ENCODE data around the gene BMPR1A.
A peak's percentile ranks its signal among the peaks of the same experiment; 100 is the strongest.

Gene BMPR1A
- 2.5 to 13.7 (median 7.9) reads per million in 18 experiments for total RNA-seq

DNA sequence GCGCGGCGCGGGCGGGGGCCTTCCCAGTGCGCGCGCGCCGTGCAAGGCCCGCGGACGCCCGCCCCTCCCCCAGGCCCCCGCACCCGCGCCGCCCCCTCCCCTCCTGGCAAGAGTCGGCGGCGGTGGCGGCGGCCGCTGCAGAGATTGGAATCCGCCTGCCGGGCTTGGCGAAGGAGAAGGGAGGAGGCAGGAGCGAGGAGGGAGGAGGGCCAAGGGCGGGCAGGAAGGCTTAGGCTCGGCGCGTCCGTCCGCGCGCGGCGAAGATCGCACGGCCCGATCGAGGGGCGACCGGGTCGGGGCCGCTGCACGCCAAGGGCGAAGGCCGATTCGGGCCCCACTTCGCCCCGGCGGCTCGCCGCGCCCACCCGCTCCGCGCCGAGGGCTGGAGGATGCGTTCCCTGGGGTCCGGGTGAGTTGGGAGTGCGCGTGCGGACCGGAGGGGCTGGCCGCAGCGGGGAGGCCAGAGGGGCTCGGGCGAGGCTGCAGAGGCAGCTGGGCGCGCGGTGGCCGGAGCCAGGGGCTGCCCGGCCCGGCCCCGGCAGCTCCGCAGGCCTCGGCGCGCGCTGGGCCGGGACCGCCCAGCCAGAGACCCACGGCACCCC is at the start of gene BMPR1A:
Gene BMPR1A, plus strand, starts transcription at position 109 of the 602 bp plus-strand sequence. CDS start 119,400 bp downstream, outside the sequence.
- no peak for DNase-seq

DNA sequence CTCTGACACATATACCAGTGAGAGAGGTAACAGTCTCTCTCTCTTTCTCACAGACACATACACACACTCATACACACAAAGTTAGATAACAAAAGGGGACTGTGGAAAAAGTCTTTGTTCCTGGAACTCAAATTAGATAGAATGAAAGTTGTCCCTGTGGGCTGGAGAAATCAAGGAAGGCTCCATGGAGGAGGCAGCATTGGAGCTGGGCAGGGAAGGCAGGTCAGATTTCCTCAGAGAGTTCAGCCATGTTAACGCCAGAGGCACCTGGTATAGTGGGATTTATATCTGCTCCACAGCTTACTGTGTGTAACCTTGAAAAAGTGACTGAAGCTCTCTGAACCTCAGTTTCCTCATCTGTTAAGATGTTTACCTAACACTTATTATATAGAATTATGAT is 49.4 kb upstream of the BMPR1A start:
- no peak for DNase-seq

DNA sequence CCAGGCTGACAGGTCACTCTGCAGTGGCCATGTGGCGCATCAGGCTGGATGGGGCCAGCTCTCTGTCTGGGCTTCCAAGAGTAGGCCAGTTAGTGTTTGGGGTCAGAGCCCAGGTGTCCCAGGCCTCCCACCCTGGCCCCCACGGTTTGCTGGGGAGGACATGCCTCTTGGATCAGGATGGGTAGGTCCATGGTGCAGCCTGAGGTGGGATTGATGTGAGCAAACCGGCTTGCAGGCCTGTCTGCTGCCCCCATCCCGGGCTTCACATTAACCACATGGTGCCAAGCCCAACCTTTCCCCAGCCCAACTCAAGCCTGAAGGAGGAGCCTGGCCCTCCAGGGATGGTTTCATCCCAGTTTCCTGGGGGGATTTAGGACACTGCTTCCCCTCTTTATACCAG is 48.9 kb upstream of the BMPR1A start:
- no peak for DNase-seq

DNA sequence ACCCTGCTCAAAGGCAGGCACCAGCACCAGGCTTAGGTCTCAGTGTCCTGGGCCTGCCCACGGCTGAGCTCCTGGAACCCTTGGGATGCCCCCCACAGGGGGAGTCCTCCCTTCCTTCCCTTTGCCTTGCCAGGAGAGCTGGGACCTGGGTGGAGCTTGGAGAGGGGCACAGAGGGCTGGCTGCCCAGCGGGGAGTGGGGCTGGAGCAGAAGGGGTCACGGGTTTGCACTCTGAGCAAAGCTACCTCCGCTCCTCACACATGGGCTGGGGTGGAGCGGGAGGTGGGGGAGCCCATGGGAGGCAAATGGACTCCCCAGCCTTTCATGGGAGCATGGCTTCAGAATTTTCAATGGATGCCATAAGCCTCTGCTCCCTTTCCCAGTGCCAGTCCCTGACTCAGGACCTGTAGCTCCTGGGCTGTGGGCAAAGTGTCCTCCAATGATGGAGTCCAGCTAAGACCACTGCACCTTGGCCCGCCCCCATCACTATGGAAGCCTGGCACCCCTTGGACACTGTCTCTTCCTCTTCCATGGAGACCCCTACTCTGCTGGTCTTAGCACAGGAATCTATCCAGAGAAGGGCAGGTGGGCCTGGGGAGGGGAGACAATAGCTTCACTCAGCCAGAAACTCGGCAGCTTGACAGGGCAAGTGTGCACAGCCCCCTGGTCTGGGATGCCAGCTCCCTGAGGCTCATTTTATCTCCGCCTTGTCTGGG is 48.2 kb upstream of the BMPR1A start:
- DNase-seq, result no peak

DNA sequence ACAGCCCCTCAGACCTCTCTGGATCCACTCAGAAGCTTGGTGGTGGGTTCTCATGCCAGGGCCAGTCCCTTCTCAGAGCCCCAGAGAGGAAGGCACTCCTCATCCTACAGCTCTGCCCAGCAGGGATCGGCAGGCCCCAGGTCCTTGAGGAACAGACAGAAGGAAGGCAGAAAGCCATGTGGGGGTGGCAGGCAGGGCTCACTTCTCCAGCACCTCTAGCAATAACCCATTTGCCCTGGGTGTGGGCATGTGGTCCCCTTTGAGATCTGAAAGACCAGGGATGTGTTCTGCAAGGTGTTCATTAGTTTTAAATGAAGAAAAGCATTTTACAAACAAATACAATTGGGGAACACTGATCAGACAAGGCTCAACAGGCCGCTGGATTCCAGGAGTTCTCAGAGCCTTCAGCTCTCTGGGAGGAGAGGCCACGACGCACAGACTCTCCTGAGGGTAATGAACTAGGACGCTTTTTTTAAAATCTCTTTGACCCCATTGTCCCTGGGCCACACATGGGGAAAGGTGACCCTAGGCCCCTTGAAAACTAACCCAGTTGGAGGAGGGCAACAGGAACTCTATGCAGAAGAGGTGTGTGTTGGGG is 47.5 kb upstream of the BMPR1A start:
- DNase-seq, result no peak

DNA sequence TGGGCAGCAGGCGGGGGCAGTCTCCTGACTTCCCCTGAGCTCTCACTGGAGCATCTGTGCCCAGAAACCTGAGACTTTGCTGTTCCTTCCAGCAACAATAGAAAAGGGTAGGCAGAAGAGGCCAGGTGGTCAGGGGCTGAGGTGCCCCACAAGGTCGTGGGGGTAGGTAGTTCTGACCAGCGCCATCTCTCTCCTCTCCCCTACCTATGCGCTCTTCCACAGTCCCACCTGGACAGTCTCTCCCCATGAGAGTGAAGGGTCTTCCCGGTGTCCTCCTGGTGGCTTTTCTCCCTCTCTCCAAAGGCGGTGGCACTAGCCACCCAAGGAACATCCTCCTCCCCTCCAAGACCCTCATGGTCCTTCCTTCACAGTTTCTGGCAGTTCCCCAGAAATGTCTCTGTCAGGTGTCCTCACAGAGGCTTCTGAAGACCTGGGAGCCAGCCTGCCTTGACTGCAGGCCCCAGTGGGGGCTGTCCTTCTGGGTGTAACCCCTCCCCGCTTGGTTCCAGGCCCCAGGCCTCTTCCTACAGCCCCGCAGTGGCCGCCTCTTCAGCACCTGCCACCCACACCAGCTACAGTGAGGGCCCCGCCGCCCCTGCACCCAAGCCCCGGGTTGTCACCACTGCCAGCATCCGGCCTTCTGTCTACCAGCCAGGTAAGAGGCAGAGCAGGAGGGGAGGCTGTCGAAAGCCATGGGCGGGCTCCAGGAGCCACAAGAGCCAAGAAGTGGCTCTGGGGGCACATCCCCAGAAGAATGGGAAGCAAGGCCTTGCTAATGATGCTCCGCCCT is 46.8 kb upstream of the BMPR1A start:
- no peak for DNase-seq

DNA sequence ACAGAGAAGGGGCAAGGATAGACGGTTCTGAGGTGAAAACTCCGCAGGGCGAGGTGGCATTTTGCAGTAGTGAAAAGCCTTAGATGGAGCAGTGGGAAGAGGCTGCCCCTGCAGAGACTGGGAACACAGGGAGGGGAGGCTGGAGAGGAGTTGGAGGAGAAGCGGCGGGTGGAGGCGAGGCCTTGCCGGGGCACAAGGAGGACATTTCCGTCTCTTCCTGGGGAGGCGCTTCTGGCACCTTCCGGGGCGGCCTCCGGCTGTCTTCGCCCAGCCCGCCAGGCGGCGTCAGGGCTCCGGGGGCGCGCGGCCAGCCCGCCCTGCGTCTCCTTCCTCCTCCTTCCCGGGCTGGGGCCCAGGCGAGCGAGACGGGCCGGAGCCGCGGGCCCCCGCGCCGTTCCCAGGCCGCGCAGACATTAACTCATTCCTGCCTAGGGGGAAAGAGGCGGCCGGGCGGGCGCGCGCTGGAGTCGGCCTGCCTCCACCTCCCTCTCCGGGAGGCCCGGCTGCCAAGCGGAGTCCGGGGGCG is 45.4 kb upstream of the BMPR1A start:
- peak; percentile 90 to 92 for DNase-seq

DNA sequence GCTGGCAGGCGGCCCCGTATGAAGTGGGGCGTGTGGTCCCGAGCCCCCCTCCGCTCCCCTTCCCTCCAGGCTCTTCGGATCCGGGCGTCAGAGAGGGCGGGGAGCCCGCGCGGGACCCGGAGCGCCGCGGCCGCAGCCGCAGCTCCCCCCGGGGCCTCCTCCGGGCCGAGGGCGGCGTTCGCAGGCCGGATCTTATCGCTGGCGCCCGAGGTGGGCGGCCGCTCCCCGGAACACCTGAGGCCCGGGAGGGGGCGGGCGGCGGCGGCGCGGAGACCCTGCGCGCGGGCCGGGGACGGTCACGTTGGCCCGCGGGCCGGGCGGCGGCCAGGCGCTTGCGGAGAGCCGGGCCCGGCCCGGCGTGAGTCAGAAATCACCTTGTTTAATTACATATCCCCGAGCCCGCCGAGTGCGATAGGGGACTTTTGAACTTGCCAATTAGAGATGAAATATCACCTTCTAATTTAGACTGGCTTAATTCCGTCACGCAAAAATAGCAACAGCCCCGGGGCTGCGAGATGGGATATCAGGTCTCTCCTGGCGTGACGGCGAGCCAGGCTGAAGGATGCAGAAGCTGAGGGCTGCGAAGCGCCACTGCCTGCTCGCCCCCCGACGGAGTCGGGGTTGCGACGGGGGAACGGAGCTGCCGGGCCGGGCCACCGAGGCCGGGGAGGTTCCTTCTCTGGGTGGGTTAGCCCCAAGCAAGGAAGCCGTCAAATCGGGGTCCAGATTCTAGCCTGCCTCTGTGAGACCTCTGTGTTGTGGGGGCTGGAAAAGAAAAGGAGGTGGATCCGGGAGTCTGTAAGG is 44.7 kb upstream of the BMPR1A start:
- DNase-seq, result no peak

DNA sequence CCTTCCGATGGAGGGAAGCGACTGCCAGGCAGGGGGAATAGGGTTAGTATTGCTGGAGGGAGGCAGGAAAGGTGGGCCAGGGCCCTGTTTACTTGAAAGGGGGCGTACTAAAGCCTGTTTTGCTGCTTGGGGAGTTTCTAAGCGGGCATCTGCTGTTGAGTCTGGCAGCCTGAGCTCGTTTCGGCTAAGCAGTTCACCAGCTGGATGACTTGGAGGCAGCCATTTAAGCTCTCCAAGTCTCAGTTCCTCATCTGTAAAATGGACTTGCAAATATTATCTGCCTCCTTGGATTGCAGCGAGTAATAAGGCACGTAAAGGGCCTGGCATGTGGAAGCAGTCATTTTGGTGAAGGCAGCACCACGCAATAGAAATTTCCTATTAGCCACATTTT is 44.1 kb upstream of the BMPR1A start:
- peak; percentile 3 to 6 for DNase-seq

DNA sequence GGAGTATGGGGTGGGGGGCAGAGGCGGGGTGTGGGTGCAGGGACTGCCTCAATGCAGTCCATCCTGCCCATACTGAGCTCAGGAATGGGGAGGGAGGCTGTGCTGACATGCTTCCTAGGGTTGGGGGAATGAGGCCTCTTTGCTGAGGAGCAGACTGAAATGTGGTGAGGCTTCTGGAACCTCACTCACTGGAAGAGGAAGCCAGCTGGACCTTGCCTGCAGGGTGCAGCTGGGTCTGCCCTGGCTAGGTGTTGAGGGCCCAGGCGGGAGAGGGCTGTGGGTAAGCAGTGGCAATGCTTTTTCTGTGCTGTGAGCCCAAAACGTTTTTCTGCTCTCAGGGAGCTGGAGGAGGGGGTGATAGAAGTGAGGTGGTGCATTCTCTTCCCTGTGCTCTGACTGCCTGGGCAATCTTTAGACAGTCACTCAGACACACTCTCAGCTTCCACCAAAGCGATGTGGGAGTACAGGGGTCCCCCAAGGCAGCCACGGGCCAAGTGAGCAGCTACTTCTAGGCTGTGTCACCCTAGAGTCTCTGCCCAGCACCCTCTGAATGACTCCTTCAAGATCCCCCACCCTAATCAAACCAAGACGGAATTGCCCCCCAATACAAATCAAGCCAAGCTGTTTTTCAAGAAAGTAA is 41.1 kb upstream of the BMPR1A start:
- no peak for DNase-seq

DNA sequence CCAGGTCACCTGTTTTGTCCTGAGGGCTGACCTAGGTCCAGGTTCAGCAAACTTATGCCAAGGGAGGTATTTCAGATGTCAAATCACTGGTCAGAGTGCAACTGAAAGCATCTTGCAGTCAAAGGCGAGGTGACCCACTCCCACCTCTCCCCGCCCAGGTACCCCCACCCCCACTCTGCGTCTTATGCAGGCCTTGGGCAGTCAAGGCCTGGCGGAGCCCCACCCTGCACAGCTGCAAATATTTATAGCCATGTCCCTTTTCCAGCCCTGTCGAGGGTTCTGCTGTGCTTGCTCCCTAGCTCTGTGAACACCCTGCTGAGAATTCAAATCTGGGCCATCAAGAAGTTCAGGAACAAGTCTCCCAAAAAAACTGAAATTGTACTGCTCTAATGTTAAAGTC is 40.6 kb upstream of the BMPR1A start:
- no peak for DNase-seq

DNA sequence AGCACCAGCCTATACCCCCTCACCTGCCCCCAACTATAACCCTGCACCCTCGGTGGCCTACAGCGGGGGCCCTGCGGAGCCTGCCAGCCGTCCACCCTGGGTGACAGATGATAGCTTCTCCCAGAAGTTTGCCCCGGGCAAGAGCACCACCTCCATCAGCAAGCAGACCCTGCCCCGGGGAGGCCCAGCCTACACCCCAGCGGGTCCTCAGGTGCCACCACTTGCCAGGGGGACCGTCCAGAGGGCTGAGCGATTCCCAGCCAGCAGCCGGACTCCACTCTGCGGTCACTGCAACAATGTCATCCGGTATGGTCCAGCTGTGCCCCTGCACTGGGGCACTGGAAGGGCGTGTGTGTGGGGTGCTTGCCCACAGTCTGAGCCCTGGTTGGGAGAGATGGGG is 40.0 kb upstream of the BMPR1A start:
- no peak for DNase-seq

DNA sequence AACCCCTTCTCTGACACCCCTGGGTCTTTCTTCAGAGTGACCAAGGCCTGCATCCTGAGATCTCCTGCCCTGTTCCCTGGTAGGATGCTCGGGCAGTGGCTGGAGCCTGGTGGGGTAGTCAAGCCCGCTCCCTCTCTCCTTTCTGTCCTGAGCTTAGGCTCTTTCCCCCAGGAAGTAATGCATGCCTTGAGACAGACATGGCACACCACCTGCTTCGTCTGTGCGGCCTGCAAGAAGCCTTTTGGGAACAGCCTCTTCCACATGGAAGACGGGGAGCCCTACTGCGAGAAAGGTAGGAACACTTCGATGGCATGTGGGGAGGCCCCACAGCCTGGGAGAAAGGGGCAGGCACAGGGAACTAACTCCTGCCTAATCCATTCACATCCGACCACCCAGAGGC is 37.9 kb upstream of the BMPR1A start:
- no peak for DNase-seq

DNA sequence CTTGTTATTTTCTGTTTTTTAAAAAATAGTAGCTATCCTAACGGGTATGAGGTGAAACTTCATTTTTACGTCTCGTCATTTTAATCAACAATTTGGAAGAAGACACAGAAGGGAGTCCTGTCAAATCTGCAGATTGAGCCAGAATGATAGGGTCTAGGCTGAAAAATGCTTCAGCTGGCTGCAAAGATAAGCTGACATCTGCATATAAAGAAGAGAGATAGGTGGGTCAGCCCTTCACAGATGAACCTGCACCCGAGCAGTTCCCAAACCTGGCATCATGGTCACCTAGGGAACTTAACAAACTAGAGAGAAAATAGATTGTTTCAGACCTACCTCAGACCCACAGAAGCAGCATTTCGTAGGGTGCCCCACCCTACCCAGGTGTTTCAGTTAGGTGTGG is 35.2 kb upstream of the BMPR1A start:
- DNase-seq, result no peak

DNA sequence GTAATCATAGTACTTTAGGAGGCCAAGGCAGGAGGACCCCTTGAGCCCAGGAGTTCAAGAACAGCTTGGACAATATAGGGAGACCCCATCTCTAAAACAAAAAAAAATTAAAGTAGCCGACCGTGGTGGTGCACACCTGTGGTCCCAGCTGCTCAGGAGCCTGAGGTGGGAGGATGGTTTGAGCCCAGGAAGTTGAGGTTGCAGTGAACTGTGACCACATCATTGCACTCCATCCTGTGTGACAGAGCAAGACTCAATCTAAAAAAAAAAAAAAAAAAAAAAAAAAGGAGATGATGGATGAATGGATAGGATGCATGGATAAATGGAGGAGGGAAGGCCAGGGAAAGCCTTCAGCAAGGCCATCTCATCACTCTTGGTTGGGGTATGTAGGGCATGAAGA is 33.4 kb upstream of the BMPR1A start:
- no peak for DNase-seq

DNA sequence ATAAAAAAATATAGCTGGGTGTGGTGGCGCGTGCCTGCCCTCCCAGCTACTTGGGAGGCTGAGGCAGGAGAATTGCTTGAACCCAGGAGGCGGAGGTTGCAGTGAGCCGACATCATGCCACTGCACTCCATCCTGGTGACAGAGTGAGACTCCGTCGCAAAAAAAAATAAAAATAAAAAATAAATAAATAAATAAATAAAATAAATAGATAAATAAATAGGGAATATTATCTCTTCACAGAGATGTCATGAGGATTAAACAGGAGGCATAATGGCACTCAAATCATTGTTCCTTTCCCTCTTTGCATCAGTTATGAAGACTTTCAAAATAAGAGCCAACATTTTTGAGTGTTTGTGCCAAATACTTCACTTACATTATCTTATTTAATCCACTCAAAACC is 32.0 kb upstream of the BMPR1A start:
- no peak for DNase-seq

DNA sequence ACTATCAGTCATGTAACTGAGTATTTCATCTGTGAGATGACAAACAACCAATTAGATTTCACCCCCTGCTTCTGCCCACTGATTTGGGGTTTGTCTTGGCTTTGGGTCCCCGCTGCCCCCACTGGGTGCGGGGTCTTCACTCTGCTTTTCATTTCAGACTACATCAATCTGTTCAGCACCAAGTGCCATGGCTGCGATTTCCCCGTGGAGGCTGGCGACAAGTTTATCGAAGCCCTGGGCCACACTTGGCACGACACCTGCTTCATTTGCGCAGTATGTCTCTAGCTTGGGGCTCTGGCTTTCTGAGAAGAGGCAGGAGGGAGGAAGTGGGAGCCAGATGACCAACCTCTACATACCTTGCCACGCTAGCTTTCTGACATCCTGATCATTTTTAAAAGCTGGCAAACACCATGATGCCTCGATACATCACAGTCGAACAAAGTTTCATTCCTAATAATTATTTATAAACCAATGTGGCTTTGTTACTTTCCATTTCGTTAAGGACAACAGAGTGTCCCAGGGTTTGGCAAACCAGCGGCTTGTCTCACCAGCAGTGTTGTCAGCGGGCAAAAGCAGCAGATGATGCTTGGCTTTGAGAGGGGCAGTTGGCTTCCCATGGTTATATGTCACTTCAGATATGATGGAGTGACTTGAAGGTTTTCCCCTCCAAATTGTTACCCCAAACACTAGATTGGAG is 30.3 kb upstream of the BMPR1A start:
- no peak for DNase-seq

DNA sequence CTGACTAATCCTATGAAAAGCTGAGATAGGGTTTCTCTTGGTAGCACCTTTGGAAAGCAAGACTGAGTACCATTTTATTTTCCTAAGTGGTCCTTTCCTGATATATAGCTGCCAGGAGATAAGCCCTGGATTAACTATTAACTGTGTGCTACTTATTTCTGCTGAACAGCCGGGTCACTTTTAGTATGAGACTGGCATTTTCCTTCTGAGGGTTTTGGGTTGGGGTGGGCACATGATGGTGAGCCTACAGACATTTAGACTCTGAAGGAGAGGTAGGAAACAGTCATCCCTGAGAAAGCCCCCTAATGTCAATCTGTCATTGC is 29.8 kb upstream of the BMPR1A start:
- no peak for DNase-seq

DNA sequence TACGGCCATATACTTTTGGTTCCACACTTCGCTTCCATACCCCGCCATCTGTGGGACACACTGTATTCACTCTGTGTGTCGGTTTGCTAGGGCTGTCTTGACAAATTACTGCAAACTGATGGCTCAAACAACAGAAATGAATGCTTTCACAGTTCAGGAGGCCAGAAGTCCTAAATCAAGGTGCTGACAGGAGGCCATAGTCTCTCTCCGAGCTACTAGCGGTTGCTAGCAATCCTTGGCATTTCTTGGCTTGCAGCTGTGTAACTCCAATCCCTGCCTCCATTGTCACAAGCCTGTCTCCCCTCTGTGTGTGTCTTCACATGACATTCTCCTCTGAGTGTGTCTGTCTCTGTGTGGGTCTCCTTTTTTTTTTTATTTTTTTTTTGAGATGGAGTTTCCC is 28.9 kb upstream of the BMPR1A start:
- no peak for DNase-seq

DNA sequence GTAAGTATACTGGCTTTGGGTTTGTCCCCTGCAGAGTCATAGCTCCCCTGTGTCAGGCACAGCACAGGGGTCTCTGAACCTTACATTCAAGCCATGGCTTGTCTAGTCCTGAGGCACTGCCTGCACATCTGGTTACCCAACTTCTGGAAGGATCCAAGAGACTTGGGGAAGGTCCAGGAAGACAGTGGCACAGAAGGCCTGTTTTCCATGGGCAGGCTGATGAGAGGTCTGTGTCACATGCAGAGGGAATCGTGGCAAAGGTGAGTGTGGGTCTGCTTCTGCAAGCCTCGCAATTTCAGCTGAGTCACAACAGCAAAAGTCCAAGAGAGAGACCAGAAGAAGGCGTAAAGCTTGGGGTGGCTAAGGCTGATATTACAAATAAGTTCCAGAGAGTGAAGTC is 28.4 kb upstream of the BMPR1A start:
- peak in 1 of 2 donors; percentile 1 for DNase-seq

DNA sequence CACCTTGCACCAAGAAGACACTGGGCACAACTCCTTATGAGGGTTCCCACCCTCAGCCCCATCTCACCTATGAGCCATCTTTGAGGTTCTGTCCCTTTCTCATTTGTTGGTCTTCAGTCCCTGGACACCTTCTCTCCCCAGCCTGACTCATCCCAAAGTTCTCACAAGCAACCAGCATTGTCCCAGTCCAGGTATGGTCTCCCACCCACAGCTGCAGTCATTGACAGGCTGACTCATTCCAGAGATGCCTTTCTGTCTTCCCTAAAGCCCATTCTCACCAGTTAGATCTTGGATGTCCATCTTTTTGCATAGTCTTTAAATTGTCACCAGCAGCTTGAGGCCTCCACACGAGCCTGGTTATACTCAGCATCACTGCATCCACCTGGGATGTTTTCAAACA is 26.7 kb upstream of the BMPR1A start:
- DNase-seq, result no peak

Data from inflammatory macrophage (primary cell).